Liver (tissue), 9 donors: ENCODE measurements around the gene OCEL1. TPM values are rescaled to one million over a fixed set of nuclear protein-coding genes. Genes with fewer than 3 reads are reported as not detected.

Source experiments
- DNase-seq: peaks from one replicate; pipeline ENCODE4 v3.0.0-alpha.2; 2017; ENCODE audit warnings: low spot score
- H3K27ac ChIP-seq, 2 donors: one replicate each; pipeline ENCODE4 v1.7.0; 2013; ENCODE audit warnings: inconsistent platforms in 2 of 2, low read length in 2 of 2, control low read depth in 1 of 2, low read depth in 1 of 2, mild to moderate bottlenecking in 1 of 2
- H3K27me3 ChIP-seq, 4 donors: one replicate each; pipeline versions ENCODE4 v1.6.1 to v1.7.0; 2013; ENCODE audit warnings: low read length in 3 of 4, inconsistent platforms in 1 of 4, mild to moderate bottlenecking in 1 of 4, moderate library complexity in 1 of 4; ENCODE audit not compliant: control insufficient read depth in 4 of 4, insufficient read depth in 4 of 4
- H3K36me3 ChIP-seq, 4 donors: one replicate each; pipeline versions ENCODE4 v1.6.1 to v1.7.0; 2013; ENCODE audit warnings: low read length in 3 of 4, mild to moderate bottlenecking in 3 of 4, low read depth in 1 of 4, moderate library complexity in 1 of 4; ENCODE audit not compliant: control insufficient read depth in 4 of 4, insufficient read depth in 3 of 4
- H3K4me1 ChIP-seq, 4 donors: one replicate each; pipeline versions ENCODE4 v1.6.1 to v1.7.0; 2013; ENCODE audit warnings: low read length in 3 of 4, mild to moderate bottlenecking in 3 of 4, moderate library complexity in 1 of 4; ENCODE audit not compliant: control insufficient read depth in 4 of 4, insufficient read depth in 4 of 4
- H3K4me3 ChIP-seq, 3 donors: one replicate each; pipeline versions ENCODE4 v1.6.1 to v1.7.0; 2013; ENCODE audit warnings: low read length in 3 of 3, control low read depth in 1 of 3, low read depth in 1 of 3, mild to moderate bottlenecking in 1 of 3
- H3K9ac ChIP-seq, 2 donors: one replicate each; pipeline ENCODE4 v1.7.0; 2013; ENCODE audit warnings: low read length in 2 of 2, mild to moderate bottlenecking in 2 of 2, moderate library complexity in 2 of 2, control low read depth in 1 of 2, low read depth in 1 of 2
- H3K9me3 ChIP-seq, 4 donors: one replicate each; pipeline versions ENCODE4 v1.6.1 to v1.7.0; 2013; ENCODE audit warnings: low read length in 3 of 4; ENCODE audit not compliant: control insufficient read depth in 4 of 4
- CTCF ChIP-seq: fragments of 150-350 bp; IDR thresholded peaks from 2 replicates; pipeline ENCODE4 v1.5.1; 2017; ENCODE audit warnings: improper control_type of control experiment, low read depth, low read length; ENCODE audit not compliant: missing input control
- EGR1 ChIP-seq, 2 donors: IDR thresholded peaks; 2 replicates each; pipeline ENCODE4 v1.6.1; 2016 to 2018; ENCODE audit warnings: antibody characterized with exemption in 2 of 2, low read depth in 2 of 2
- FOXA1 ChIP-seq: IDR thresholded peaks from 2 replicates; pipeline ENCODE4 v1.6.1; 2016; ENCODE audit warnings: antibody characterized with exemption
- FOXA2 ChIP-seq: IDR thresholded peaks from 2 replicates; pipeline ENCODE4 v1.6.1; 2016; ENCODE audit warnings: antibody characterized with exemption
- GABPA ChIP-seq, 2 donors: IDR thresholded peaks in 1 of 2; conservative IDR thresholded peaks in 1 of 2; 2 replicates each; pipeline ENCODE4 v1.6.1; 2016; ENCODE audit warnings: antibody characterized with exemption in 2 of 2, mild to moderate bottlenecking in 1 of 2, moderate library complexity in 1 of 2
- HNF4A ChIP-seq, 2 donors: conservative IDR thresholded peaks; 2 replicates each; pipeline ENCODE4 v1.6.1; 2016; ENCODE audit warnings: antibody characterized with exemption in 2 of 2, mild to moderate bottlenecking in 2 of 2
- HNF4G ChIP-seq: IDR thresholded peaks from 2 replicates; pipeline ENCODE4 v1.6.1; 2016; ENCODE audit warnings: antibody characterized with exemption
- JUND ChIP-seq, 2 donors: IDR thresholded peaks; 2 replicates each; pipeline ENCODE4 v1.6.1; 2016; ENCODE audit warnings: antibody characterized with exemption in 2 of 2
- NR2F2 ChIP-seq: IDR thresholded peaks from 2 replicates; pipeline ENCODE4 v1.6.1; 2016; ENCODE audit warnings: antibody characterized with exemption
- RAD21 ChIP-seq, 2 donors: IDR thresholded peaks; 2 replicates each; pipeline ENCODE4 v1.6.1; 2016; ENCODE audit warnings: antibody characterized with exemption in 2 of 2, mild to moderate bottlenecking in 2 of 2
- SP1 ChIP-seq: IDR thresholded peaks from 2 replicates; pipeline ENCODE4 v1.6.1; 2018; ENCODE audit warnings: antibody characterized with exemption, mild to moderate bottlenecking
- TAF1 ChIP-seq: conservative IDR thresholded peaks from 2 replicates; pipeline ENCODE4 v1.6.1; 2016; ENCODE audit warnings: antibody characterized with exemption, mild to moderate bottlenecking
- YY1 ChIP-seq: IDR thresholded peaks from 2 replicates; pipeline ENCODE4 v1.6.1; 2016; ENCODE audit warnings: antibody characterized with exemption, mild to moderate bottlenecking
- ZBTB33 ChIP-seq: IDR thresholded peaks from 2 replicates; pipeline ENCODE4 v1.6.1; 2016; ENCODE audit warnings: antibody characterized with exemption
- WGBS: extraction: QIAGEN DNeasy Blood & Tissue Kit; methylation state at CpG from one replicate; pipeline ENCODE4 v1.1.7; 2013; 5-methylcytosine and 5-hydroxymethylcytosine counted together
- polyA plus RNA-seq, 2 donors: library from polyadenylated mRNA; stranded (reverse) in 1 of 2; unstranded in 1 of 2; fragments of 200-250 nt in 1 of 2; fragments of >200 nt in 1 of 2; fragmentation: Nextera tagmentation in 1 of 2; extraction: Ambion mirVana in 1 of 2; gene quantifications; one replicate each; pipeline versions ENCODE4 v1.2.1 to v1.2.3, GENCODE V29; 2013 to 2015
- total RNA-seq, 2 donors: library from RNA; depleted of rRNA; stranded (reverse); fragments of >200 nt; gene quantifications; one replicate each; pipeline ENCODE4 v1.2.3, GENCODE V29; 2014
- donor health status: healthy.
- donor health status: healthy.
- donor health status: healthy.
- donor health status: healthy.
- donor health status: healthy.

Gene OCEL1
- total and polyA plus RNA-seq, 4 donors, result 4.9 to 32.5 (median 20.8) TPM

- TF ChIP-seq CTCF (no peak), ZBTB33 (no peak), EGR1 (IDR thresholded peaks at IDR 0.05; ENCODE audit: low read depth in 2 of 2) (no peak), FOXA1 (no peak), NR2F2 (no peak), GABPA (IDR thresholded peaks at IDR 0.05 in 1 of 2, conservative IDR thresholded peaks at IDR 0.05 in 1 of 2) (no peak)
Measured at GRCh38 chr19:17206736-17207581, 19.1 kb upstream of the OCEL1 start (continued).

GRCh38 chr19:17209126-17210036, 16.6 kb upstream of the OCEL1 start:
- DNase-seq, result peak; percentile 78
- no peak overlapping the region for H3K9ac ChIP-seq
- no peak overlapping the region for H3K27ac ChIP-seq
- H3K4me3 ChIP-seq, result no peak overlapping the region
- H3K9me3 ChIP-seq, result no peaks in the 10 kb centered on the region
- H3K36me3 ChIP-seq, result peaks cover 8 to 34% (median 10%) of the 10 kb centered on the region in 4 donors
- 87% methylated on average over 28 of the region's 28 CpGs for WGBS
- H3K27me3 ChIP-seq, result no peaks in the 10 kb centered on the region
- TF ChIP-seq CTCF (no peak), YY1 (no peak), HNF4A (conservative IDR thresholded peaks at IDR 0.05) (no peak), SP1 (no peak), ZBTB33 (no peak), TAF1 (no peak), FOXA2 (no peak), NR2F2 (no peak), RAD21 (IDR thresholded peaks at IDR 0.05) (no peak), JUND (IDR thresholded peaks at IDR 0.05) (no peak), HNF4G (no peak)
- peaks cover 0 to 1% (median under 1%) of the 10 kb centered on the region in 4 donors for H3K4me1 ChIP-seq
